Ishikawa (cell line): ENCODE data around the gene CALD1.

Experiments used
- CEBPB ChIP-seq: IDR thresholded peaks from 2 replicates; pipeline ENCODE4 v1.6.1; 2012
- EGR1 ChIP-seq: IDR thresholded peaks from 2 replicates; pipeline ENCODE4 v1.6.1; 2012
- FOXM1 ChIP-seq: IDR thresholded peaks from 2 replicates; pipeline ENCODE4 v1.6.1; 2012; ENCODE audit warnings: low read depth, borderline replicate concordance
- MAX ChIP-seq: IDR thresholded peaks from 2 replicates; pipeline ENCODE4 v1.6.1; 2012
- NFIC ChIP-seq: IDR thresholded peaks from 2 replicates; pipeline ENCODE4 v1.6.1; 2012
- TAF1 ChIP-seq: IDR thresholded peaks from 2 replicates; pipeline ENCODE4 v1.6.1; 2012; ENCODE audit warnings: low read depth, mild to moderate bottlenecking
- TCF12 ChIP-seq: IDR thresholded peaks from 2 replicates; pipeline ENCODE4 v1.6.1; 2012; ENCODE audit warnings: low read depth
- TEAD4 ChIP-seq: IDR thresholded peaks from 2 replicates; pipeline ENCODE4 v1.6.1; 2012

- TF ChIP-seq FOXM1 = no peak
- TF ChIP-seq TEAD4 = no peak
- peak; percentile 74 for TF ChIP-seq MAX
- TF ChIP-seq CEBPB = no peak
- TF ChIP-seq TAF1 = no peak
- TF ChIP-seq EGR1 = no peak
- no peak for TF ChIP-seq NFIC
- TF ChIP-seq TCF12 = no peak
Observed at GRCh38 chr7:134767520-134768168, 11.8 kb upstream of the CALD1 start.
